ENCODE data around the gene TFAP2A. TPM values are rescaled to one million over a fixed set of nuclear protein-coding genes. Genes with fewer than 3 reads are reported as not detected.

Gene TFAP2A
- total RNA-seq, 1 donor from 2014 or later, result 3.4 TPM

DNA sequence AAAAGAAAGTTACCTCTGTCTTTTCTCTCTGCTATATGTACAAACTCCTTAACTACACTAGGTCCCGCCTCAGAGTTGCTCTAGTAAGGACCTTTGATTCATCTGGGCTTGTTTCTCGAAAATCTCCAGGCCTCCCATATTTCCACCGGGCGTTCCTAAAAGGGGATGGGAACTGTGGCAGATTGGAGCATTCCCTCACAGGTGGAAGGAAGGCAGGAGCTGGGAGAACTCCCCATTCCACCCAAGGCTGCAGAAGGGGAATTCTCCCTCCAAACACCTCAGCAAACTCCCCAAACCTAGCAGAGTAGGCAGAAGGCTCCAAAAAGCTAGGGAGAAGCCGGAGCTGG lies 1.6 kb upstream of the TFAP2A start:
- no peaks in the 10 kb centered on the region for H3K27me3 ChIP-seq (ENCODE audit: control insufficient read depth, insufficient read depth, low read length)
- H3K36me3 ChIP-seq (ENCODE audit: control insufficient read depth, insufficient read depth, low read length), result no peaks in the 10 kb centered on the region
- H3K4me3 ChIP-seq (ENCODE audit: low read depth, low read length), result no peak overlapping the region
- FAIRE-seq, result no peak
- TF ChIP-seq, protein P1, sequence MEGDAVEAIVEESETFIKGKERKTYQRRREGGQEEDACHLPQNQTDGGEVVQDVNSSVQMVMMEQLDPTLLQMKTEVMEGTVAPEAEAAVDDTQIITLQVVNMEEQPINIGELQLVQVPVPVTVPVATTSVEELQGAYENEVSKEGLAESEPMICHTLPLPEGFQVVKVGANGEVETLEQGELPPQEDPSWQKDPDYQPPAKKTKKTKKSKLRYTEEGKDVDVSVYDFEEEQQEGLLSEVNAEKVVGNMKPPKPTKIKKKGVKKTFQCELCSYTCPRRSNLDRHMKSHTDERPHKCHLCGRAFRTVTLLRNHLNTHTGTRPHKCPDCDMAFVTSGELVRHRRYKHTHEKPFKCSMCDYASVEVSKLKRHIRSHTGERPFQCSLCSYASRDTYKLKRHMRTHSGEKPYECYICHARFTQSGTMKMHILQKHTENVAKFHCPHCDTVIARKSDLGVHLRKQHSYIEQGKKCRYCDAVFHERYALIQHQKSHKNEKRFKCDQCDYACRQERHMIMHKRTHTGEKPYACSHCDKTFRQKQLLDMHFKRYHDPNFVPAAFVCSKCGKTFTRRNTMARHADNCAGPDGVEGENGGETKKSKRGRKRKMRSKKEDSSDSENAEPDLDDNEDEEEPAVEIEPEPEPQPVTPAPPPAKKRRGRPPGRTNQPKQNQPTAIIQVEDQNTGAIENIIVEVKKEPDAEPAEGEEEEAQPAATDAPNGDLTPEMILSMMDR (IDR thresholded peaks at IDR 0.05; ENCODE audit: insufficient read depth, low read length, severe bottlenecking), result no peak
- DNase-seq (ENCODE audit: low read depth), result no peak

DNA sequence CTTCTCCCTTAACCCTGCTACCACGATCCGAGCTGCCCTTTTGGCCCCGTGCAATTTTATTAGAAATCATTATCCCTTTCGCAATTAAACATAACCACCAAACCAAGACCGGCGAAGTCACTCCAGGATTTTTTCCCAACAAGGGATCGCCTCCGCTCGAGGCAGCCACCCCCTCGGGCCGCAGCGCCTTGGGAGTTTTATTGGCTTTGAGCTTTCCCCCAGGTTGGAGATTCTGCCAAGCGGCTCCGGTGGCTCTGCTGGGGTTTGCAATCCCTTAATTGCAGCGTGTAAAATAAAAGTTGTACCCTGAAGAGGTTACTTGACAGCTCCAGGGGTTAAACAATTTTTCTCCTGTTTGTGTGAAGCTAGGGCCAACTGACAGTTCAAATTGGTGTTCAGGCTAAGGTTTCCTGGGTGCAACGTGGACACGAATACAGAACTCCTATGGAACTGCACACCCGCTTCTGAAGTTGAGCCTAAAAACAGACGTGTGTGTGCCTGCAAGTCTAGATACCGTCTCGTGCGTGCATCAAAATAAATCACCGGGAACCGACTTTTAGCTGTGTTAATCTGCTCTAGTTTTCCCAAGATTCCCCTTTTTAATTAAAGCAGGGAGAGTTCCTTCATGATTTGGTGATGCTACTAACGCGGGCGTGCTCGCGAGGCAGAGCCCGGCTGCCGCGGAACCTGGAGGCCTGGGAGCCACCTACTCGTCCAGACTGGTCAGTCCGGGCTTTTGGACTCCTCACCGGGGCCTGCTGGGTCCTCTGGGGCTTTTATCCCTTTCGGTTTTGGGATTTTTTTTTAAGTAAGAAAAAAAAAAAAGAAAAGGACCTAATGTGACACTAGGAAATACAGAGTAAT lies 975 bp upstream of the TFAP2A start:
- no peak for DNase-seq (ENCODE audit: low read depth)
- FAIRE-seq, result no peak
- no peaks in the 10 kb centered on the region for H3K27me3 ChIP-seq (ENCODE audit: control insufficient read depth, insufficient read depth, low read length)
- TF ChIP-seq, protein P1 (IDR thresholded peaks at IDR 0.05; ENCODE audit: insufficient read depth, low read length, severe bottlenecking), result no peak
- peak overlapping the region; percentile 61 for H3K4me3 ChIP-seq (ENCODE audit: low read depth, low read length)
- peaks cover 4% of the 10 kb centered on the region for H3K36me3 ChIP-seq (ENCODE audit: control insufficient read depth, insufficient read depth, low read length)

DNA sequence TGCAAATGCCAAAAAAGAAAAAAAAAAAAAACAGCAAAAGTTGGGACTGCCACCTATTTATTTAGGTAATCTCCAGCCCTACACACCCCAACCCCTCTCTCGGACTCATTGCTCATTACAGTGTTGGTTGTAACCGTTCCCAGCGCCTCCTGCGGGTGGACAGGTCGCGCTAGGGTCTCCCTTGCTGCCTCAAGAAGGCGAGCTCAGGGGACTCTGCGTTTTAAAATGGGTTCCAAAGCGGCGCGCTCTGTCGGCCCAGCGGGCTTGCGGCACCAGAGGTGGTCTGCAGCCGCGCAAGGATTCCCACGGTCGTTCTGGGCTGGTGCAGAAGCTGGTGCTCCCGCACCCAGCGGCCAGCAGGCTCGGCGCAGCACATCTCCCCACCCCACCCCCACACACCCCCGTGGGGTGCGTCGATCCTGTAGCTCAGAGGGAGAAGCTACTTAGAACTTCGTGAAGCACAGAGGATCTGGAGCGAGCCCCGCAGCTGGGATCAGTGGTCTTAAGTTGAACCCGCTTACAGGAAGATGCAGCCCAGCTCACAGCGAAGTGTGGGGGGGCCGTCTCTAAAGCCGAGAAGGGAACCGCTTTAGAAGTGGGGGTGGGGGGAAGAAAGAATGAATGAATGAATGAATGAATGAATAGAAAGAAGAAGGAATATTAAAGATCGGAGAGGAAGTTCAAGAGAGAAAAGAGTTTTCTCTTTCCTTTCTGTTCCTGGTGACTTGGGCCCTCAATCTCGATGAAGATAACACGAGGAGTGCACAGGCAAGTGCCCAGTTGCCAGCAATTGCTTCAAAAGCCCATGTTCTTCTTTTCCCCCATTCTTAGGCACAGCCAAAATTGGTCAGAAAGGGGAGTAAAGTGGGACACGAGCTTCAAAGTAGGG lies 780 bp downstream of the TFAP2A start:
- TF ChIP-seq, protein P1 (IDR thresholded peaks at IDR 0.05; ENCODE audit: insufficient read depth, low read length, severe bottlenecking), result peak; percentile 63
- DNase-seq (ENCODE audit: low read depth) (peak; percentile 72), FAIRE-seq (no peak)
- Histone ChIP-seq H3K27me3 (ENCODE audit: control insufficient read depth, insufficient read depth, low read length) (no peaks in the 10 kb centered on the region), H3K4me3 (ENCODE audit: low read depth, low read length) (peak overlapping the region; percentile 61), H3K36me3 (ENCODE audit: control insufficient read depth, insufficient read depth, low read length) (peaks cover 9% of the 10 kb centered on the region)

DNA sequence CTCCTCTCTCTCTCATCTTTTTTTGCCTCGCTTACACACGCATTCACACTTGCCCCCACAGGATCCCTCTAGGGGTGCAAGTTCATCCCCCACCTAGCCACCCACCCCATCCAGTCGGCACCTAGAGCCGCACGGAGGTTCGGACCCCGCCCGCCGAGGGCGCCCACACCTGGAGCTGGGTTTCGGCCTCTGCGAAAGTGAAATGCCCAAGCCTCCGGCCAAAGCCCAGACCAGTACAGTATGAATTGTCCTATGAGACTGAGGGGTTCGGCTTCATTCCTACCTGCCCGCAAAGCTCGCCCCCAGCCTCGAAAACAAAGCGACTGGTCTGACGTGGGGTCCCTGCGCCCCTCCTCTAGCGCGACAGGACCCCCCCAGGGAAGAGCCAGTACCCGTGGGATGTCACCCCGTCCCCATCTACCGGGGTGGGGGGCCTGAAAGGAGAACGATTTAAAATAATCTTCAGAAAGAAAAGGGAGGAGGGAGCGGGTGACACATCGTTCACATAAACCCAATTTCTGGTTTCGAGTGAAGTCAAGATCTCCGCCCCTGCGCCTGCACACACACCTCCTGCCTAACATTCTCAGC lies 1.5 kb downstream of the TFAP2A start:
- Histone ChIP-seq H3K27me3 (ENCODE audit: control insufficient read depth, insufficient read depth, low read length) (no peaks in the 10 kb centered on the region), H3K4me3 (ENCODE audit: low read depth, low read length) (peak overlapping the region; percentile 61), H3K36me3 (ENCODE audit: control insufficient read depth, insufficient read depth, low read length) (peaks cover 10% of the 10 kb centered on the region)
- TF ChIP-seq, protein P1 (IDR thresholded peaks at IDR 0.05; ENCODE audit: insufficient read depth, low read length, severe bottlenecking), result no peak
- no peak for DNase-seq (ENCODE audit: low read depth)
- FAIRE-seq, result no peak

DNA sequence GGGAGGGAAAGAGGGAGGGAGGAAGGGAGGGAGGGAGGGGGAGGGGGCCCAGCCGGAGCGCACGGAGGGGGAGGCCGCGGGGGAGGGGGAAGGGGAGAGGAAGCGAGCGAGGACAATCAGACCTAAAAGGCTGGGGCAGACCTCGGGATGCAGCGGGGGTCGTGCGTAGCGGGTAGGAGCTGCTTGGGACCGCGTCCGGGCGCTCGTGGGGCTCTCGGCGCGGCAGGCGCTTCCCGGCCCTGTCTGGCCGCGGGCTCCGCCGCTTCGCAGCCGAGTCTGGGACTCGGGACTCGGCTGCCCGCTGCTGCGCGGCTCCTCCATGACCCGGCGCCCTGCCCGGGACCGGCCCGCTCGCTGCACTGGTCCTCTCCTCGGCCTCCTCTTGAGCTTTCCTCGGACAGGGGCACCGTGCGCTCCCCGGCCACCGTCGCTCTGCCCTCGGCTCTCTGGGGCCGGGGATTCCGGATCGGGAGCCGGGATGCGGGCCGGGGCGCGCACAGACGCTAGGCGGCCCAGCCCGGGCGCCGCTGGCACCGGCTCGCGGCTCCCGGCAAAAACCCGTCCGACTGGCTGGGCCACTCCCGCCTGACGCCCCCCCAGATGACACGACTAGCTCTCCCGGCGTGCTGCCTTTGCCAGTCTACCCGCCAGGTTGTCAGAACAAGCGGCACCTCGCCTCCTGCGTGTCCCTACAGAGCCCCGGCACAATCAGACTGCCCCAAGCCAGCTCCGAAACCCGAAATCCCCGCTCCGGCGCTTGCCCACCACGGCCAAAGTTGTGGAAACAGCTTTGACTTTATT lies 2.2 kb downstream of the TFAP2A start:
- Histone ChIP-seq H3K36me3 (ENCODE audit: control insufficient read depth, insufficient read depth, low read length) (peaks cover 11% of the 10 kb centered on the region), H3K4me3 (ENCODE audit: low read depth, low read length) (peak overlapping the region; percentile 61), H3K27me3 (ENCODE audit: control insufficient read depth, insufficient read depth, low read length) (no peaks in the 10 kb centered on the region)
- peak; percentile 72 for DNase-seq (ENCODE audit: low read depth)
- no peak for FAIRE-seq
- TF ChIP-seq, protein P1 (IDR thresholded peaks at IDR 0.05; ENCODE audit: insufficient read depth, low read length, severe bottlenecking), result peak; percentile 35
